ENCODE measurements around the gene DENND6A.
"Not testable (repeated sequence)": the region's sequence is repeated elsewhere in the genome, so short reads cannot be mapped to it uniquely, and the experiment has no call there.

DENND6A gene

GRCh38 chr3:57694146-57694545, 1.3 kb upstream of the DENND6A start:
- no peak for DNase-seq

GRCh38 chr3:57692133-57692395, 813 bp downstream of the DENND6A start:
- DNase-seq = not testable (repeated sequence)

- DNase-seq = no peak
Observed at GRCh38 chr3:57691411-57692132, 1.3 kb downstream of the DENND6A start.

GRCh38 chr3:57689367-57690053, 3.4 kb downstream of the DENND6A start:
- DNase-seq = no peak

- DNase-seq = no peak
Observed at GRCh38 chr3:57688291-57688690, 4.6 kb downstream of the DENND6A start.

GRCh38 chr3:57683286-57683685, 9.6 kb downstream of the DENND6A start:
- no peak for DNase-seq

- no peak for DNase-seq
Observed at GRCh38 chr3:57682284-57682683, 10.6 kb downstream of the DENND6A start.

GRCh38 chr3:57681691-57682090, 11.2 kb downstream of the DENND6A start:
- no peak for DNase-seq

GRCh38 chr3:57680046-57680445, 12.8 kb downstream of the DENND6A start:
- DNase-seq = no peak

GRCh38 chr3:57675530-57675929, 17.3 kb downstream of the DENND6A start:
- DNase-seq = no peak

- DNase-seq = no peak
Observed at GRCh38 chr3:57673156-57673555, 19.7 kb downstream of the DENND6A start.

- DNase-seq = no peak
Observed at GRCh38 chr3:57670543-57670942, 22.3 kb downstream of the DENND6A start.

- no peak for DNase-seq
Observed at GRCh38 chr3:57661404-57661803, 31.5 kb downstream of the DENND6A start.

- DNase-seq = no peak
Observed at GRCh38 chr3:57659806-57660439, 33.0 kb downstream of the DENND6A start.

- DNase-seq = no peak
Observed at GRCh38 chr3:57659004-57659673, 33.7 kb downstream of the DENND6A start.

GRCh38 chr3:57658536-57658935, 34.3 kb downstream of the DENND6A start:
- no peak for DNase-seq

GRCh38 chr3:57655727-57656126, 37.1 kb downstream of the DENND6A start:
- no peak for DNase-seq

- DNase-seq = no peak
Observed at GRCh38 chr3:57654267-57654666, 38.6 kb downstream of the DENND6A start.

GRCh38 chr3:57652203-57652602, 40.7 kb downstream of the DENND6A start:
- no peak for DNase-seq

GRCh38 chr3:57647292-57647940, 45.5 kb downstream of the DENND6A start:
- DNase-seq = no peak

GRCh38 chr3:57646723-57647122, 46.2 kb downstream of the DENND6A start:
- DNase-seq = no peak

GRCh38 chr3:57644740-57645139, 48.1 kb downstream of the DENND6A start:
- no peak for DNase-seq

- DNase-seq = no peak
Observed at GRCh38 chr3:57637391-57637790, 55.5 kb downstream of the DENND6A start.

Data from NCI-H1105 treated with DMSO at 0.1 percent for 48 hours (cell line).